HPDE6-E6E7 (cell line): ENCODE measurements around the gene WHRN.

Source experiments
- DNase-seq: peaks from one replicate; pipeline ENCODE4 v3.0.0; 2011; ENCODE audit warnings: missing footprints; ENCODE audit errors: extremely low spot score

WHRN gene

DNA sequence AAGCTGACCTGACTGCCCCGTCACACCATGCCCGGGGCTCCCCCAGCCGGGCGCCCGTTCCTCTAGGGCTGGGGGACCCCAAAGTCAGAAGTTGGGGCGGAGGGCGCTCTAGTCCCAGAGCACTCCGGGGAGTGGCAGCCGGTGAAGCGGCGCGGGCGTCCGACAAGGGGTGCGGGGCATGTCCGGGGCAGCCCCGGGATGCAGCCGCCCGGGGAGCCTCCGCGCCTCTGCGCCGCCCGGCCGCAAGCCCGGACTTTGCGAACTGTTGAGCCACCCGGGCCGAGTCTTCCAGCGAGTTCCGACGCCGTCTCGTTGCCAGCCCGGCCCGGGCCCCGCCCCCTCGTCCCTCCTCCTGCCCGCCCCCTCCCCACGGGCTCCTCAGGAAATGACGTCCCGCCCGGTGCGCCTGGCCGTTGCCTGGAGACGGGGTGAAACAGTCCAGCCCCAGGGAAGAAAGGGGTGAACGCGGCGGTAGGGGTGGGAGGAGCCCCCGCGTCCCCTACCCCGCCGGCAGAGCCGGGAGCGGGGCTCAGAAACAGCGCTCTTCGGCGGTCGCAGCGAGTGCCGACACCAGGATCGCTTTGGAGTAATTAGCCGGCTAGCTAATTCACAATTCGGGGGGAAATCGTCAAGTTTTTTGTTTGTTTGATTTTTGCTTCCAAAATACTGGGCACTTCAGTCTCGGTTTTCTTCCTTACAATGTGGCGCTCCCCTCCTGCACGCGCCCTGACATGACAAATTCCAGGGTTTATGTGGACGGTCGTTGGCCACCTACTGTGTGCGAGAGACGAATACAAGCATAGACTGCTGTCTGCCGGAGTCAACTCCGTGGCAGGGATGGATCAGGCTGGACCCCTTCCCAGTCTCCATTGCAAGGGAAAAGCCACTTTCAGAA, at the start of gene WHRN:
WHRN (minus strand) TSS at position 287 of the 895 bp plus-strand sequence. CDS start 672 bp downstream, outside the sequence.
- peak; percentile 97 for DNase-seq

GRCh38 chr9:114553202-114553601, 47.9 kb upstream of the WHRN start:
- no peak for DNase-seq

- no peak for DNase-seq
Observed at GRCh38 chr9:114552706-114553105, 47.4 kb upstream of the WHRN start.

DNA sequence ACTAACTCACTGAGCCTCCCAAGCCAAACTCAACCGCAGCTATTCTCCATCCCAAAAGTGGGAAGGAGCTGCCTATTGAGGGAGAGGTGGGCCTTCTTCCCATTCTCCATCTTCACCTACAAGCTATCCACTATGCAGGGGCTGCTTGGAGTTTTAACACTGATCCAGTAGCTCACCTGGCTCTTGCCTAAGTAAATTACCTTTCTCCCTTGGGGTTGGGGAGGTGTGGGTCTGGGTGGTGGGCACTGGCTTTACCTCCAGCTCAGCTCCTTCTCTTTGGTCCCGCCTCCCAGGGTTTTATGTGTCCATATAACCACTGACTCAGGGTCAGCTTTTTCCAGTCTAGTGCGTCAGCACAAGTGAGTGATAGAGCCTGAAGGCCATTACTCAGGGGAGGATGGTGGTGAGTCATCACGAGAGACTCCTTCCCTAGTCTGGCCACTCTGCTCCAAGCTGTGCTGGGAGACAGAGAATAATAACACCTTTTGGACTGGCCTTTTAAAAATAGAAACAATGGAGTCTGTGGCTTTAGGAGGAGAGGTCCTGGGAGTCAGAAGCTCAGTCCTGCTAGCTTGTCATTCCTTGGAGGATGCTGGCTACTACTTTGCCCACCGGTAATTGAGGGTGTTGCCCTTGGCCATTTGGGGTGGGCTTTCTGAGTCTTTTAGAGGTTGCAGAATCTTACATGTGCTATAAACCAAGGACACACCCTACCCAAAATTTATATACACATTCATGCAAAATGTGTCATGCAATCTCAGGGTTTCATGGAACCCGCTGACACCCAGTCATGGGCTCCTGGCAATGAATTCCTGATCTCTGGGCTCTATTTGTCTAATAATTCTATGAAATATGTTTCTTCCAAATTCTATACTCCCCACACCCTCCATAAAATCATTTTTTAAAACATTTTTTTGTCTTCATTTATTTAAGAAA, 46.7 kb upstream of the WHRN start:
- peak; percentile 99 for DNase-seq

- DNase-seq = no peak
Observed at GRCh38 chr9:114549697-114550330, 44.5 kb upstream of the WHRN start.

DNA sequence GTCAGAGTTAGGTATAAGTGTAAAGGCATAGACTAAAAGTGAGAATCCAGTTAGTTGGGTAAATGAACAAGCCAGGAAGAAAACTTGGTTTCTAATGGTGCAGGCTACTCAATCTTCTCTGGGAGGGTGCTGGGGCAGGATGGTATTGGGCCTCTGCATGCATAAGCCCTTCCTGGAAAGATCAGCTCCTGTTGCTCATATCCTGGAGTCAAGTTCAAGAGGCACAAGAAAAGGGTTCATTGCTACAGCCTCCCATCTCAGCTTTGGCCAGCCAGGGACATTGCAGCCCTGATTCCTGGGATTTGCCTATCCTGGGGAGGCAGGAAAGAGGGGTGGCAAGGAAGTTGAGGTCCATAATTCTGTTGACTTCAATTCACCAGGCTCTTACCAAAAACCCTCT, 41.6 kb upstream of the WHRN start:
- DNase-seq = no peak

DNA sequence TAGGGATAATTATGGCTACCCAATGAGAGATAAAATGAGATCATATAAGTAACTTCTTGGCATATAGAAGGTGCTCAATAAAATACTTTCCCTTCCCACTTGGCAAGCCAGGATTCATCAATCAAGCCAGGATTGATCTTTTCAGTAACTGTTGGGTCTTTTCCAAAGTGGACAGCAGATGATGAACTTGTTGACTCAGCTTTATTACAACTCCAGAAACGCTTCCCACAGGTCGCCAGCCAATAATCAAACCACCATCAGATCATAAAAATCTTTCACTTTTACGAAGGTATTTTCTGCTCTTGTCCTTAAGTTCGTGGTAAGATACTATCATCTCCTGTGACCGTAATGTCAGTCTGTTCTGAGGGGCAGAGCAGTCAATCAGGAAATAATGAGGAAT, 39.8 kb upstream of the WHRN start:
- DNase-seq = no peak

- DNase-seq = no peak
Observed at GRCh38 chr9:114539701-114540380, 34.6 kb upstream of the WHRN start.

DNA sequence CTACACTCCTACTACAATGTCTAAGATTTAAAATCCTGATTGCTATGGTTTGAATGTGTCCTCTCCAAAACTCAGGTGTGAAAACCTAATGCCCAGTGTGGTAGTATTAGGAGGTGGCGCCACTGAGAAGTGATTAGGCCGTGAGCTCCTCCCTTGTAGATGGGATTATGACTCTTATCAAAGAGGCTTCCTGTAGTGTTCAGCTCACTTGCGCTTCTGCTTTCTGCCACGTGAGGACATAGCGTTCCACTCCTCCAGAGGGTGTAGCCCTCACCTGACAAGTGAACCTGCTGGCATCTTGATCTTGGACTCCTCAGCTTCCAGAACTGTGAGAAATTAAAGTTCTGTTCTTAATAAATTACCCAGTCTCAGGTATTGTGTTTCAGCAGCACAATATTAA, 33.0 kb upstream of the WHRN start:
- DNase-seq = peak; percentile 37

DNA sequence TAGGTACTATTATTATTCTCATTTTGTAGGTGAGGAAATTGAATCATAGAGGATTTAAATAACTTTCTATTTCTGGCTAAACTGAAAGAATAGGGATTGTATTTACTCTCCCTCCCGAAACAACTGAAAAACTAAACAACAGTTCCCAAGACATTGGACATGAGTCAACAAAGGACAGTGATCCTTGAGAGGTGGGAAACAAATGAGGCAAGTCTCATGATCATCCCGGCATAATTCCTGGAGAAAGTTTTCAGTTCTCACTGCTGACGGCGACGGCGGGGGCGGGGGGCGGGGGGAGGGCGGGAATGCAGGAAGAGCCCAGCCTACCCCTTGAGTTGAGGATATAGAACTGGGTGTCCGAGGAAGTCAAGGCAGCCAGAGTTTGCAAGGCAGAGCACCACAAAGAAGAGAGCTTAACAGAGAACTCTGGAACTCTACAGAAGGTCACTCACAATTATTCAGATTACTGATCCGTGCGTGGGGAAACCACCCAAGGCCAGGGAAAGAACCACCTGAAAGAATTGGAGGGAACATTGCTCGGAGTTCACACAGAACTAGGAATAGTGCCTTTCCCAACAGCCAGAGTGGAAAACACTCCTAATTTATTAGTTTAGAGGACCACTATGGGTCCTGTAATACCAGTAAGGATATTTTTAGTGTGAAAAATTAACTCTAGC, 27.4 kb upstream of the WHRN start:
- no peak for DNase-seq

- no peak for DNase-seq
Observed at GRCh38 chr9:114529285-114529684, 24.0 kb upstream of the WHRN start.

- no peak for DNase-seq
Observed at GRCh38 chr9:114526807-114527206, 21.5 kb upstream of the WHRN start.

- peak; percentile 73 for DNase-seq
Observed at GRCh38 chr9:114525513-114525912, 20.2 kb upstream of the WHRN start.

DNA sequence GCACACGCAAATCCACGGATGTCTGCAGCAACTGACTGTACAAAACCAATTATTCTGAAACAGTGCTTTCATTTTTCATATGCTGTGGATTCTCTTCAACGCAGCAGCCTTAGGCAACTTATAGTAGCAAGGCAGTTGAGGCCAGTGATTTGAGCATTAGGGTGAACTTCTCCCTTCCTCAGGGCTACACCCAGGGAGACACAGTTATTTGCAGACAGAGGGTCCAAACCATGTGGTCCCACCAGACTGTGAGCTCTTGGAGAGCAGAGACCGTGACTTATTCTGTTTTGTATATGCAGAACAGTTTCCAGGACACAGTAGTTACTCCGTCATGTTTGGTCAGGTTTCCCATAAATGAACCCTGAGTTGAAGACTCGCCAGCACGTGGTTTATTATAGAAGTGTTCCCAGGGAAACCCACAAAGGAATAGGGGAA, 19.0 kb upstream of the WHRN start:
- no peak for DNase-seq

DNA sequence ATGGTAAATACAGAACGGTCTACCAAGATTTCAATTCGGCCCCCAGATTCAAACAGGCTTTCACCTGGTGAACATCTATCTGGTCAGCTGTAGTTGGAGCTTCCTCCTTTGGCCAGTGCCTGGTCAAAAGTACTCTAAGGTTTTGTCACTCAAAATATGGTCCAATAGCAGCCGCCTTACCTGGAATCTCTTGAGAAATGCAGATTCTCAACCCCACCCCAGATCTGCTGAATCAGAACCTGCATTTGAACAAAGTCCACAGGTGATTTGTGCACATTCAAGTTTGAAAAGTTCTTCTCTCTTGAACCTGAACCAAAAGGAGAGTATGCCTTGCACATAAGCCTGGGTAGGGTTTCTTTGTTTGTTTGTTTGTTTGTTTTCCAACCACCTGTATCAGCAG, 17.6 kb upstream of the WHRN start:
- DNase-seq = no peak

GRCh38 chr9:114522286-114522685, 17.0 kb upstream of the WHRN start:
- DNase-seq = no peak

DNA sequence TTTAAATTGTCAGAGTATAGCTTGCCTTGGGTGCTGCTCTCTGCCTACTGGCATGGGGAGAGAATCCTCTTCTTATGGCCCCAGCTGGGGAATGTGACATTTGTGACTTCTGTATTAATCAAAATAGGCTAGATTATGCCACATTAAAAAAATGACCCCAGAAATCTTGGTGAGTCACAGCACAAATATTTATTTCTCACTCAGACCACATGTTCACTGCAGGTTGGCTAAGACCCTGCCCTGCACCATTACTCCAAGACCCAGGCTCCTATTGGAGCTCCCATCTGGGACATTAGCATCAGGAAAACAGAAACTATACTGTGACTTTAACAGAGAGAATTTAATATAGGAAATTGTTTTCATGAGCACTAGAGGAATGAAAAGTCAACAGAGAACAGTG, 16.6 kb upstream of the WHRN start:
- DNase-seq = no peak

GRCh38 chr9:114518599-114519022, 13.3 kb upstream of the WHRN start:
- no peak for DNase-seq

GRCh38 chr9:114518120-114518519, 12.8 kb upstream of the WHRN start:
- DNase-seq = no peak

DNA sequence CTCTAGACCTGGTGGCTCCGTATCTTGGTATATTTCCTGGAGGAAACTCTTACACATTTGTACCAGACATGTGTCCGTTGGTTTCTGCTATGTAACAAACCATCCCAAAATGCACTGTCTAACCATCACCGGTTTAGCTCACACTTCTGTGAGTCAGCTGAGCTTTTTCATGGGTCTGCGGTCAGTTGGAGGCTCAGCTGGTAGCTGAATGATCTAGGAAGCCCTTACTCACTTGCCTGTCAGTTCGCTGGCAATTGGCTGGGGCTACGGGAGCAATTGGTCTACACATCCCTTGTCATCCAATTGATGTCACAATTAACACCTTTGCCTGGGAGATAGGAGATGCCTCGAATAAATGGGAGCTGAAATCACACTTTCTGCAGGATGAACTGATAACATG, 11.6 kb upstream of the WHRN start:
- DNase-seq = no peak

- no peak for DNase-seq
Observed at GRCh38 chr9:114515528-114515927, 10.3 kb upstream of the WHRN start.
